Panc1 (cell line): Measurements from ENCODE around the gene OST4.

Experiments
- TF ChIP-seq, protein P1 (sequence below), 2 experiments: IDR thresholded peaks; 2 replicates each; pipeline ENCODE4 v1.6.1; 2011 to 2012; ENCODE audit warnings: low read depth in 2 of 2, control low read depth in 1 of 2, low read length in 1 of 2, mild to moderate bottlenecking in 1 of 2, moderate library complexity in 1 of 2; ENCODE audit not compliant: insufficient read depth in 1 of 2
- TF ChIP-seq, protein P2 (sequence below): fragments of 450-650 bp; IDR thresholded peaks from 2 replicates; pipeline ENCODE4 v1.5.1; 2017; ENCODE audit warnings: mild to moderate bottlenecking

DNA sequence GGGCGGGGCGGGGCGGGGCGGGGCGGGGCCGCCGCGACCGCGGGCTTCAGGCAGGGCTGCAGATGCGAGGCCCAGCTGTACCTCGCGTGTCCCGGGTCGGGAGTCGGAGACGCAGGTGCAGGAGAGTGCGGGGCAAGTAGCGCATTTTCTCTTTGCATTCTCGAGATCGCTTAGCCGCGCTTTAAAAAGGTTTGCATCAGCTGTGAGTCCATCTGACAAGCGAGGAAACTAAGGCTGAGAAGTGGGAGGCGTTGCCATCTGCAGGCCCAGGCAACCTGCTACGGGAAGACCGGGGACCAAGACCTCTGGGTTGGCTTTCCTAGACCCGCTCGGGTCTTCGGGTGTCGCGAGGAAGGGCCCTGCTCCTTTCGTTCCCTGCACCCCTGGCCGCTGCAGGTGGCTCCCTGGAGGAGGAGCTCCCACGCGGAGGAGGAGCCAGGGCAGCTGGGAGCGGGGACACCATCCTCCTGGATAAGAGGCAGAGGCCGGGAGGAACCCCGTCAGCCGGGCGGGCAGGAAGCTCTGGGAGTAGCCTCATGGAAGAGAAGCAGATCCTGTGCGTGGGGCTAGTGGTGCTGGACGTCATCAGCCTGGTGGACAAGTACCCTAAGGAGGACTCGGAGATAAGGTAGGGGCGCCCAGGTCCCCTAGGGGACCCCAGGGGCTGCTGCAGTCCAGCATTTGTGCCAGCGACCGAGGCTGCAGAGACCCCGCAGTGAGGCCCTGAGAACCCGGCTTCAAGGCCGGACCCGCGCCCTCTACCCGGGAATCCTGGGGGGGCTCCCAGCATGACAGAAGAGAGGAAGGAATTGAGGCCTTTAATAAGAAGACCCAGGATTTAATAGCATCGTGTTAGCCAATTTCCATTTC, 15.5 kb upstream of the OST4 start, which contains the start of gene KHK:
- TF ChIP-seq, protein P1, sequence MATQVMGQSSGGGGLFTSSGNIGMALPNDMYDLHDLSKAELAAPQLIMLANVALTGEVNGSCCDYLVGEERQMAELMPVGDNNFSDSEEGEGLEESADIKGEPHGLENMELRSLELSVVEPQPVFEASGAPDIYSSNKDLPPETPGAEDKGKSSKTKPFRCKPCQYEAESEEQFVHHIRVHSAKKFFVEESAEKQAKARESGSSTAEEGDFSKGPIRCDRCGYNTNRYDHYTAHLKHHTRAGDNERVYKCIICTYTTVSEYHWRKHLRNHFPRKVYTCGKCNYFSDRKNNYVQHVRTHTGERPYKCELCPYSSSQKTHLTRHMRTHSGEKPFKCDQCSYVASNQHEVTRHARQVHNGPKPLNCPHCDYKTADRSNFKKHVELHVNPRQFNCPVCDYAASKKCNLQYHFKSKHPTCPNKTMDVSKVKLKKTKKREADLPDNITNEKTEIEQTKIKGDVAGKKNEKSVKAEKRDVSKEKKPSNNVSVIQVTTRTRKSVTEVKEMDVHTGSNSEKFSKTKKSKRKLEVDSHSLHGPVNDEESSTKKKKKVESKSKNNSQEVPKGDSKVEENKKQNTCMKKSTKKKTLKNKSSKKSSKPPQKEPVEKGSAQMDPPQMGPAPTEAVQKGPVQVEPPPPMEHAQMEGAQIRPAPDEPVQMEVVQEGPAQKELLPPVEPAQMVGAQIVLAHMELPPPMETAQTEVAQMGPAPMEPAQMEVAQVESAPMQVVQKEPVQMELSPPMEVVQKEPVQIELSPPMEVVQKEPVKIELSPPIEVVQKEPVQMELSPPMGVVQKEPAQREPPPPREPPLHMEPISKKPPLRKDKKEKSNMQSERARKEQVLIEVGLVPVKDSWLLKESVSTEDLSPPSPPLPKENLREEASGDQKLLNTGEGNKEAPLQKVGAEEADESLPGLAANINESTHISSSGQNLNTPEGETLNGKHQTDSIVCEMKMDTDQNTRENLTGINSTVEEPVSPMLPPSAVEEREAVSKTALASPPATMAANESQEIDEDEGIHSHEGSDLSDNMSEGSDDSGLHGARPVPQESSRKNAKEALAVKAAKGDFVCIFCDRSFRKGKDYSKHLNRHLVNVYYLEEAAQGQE (IDR thresholded peaks at IDR 0.05; ENCODE audit: insufficient read depth in 1 of 2, low read depth in 2 of 2, low read length in 1 of 2): no peak
- TF ChIP-seq, protein P2, sequence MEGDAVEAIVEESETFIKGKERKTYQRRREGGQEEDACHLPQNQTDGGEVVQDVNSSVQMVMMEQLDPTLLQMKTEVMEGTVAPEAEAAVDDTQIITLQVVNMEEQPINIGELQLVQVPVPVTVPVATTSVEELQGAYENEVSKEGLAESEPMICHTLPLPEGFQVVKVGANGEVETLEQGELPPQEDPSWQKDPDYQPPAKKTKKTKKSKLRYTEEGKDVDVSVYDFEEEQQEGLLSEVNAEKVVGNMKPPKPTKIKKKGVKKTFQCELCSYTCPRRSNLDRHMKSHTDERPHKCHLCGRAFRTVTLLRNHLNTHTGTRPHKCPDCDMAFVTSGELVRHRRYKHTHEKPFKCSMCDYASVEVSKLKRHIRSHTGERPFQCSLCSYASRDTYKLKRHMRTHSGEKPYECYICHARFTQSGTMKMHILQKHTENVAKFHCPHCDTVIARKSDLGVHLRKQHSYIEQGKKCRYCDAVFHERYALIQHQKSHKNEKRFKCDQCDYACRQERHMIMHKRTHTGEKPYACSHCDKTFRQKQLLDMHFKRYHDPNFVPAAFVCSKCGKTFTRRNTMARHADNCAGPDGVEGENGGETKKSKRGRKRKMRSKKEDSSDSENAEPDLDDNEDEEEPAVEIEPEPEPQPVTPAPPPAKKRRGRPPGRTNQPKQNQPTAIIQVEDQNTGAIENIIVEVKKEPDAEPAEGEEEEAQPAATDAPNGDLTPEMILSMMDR: no peak
